Neuron (in vitro differentiated cells): ENCODE data around the gene SFSWAP.
"Not testable (repeated sequence)": the region's sequence is repeated elsewhere in the genome, so short reads cannot be mapped to it uniquely, and the experiment has no call there.

Experiments used
- H2AFZ ChIP-seq: one replicate; pipeline ENCODE4 v1.6.1; 2013; ENCODE audit warnings: low read depth, mild to moderate bottlenecking, inconsistent platforms, low read length, moderate library complexity
- H3K27me3 ChIP-seq: one replicate; pipeline ENCODE4 v1.6.1; 2013; ENCODE audit warnings: low read length; ENCODE audit not compliant: insufficient read depth
- H3K36me3 ChIP-seq: one replicate; pipeline ENCODE4 v1.6.1; 2013; ENCODE audit warnings: low read length; ENCODE audit not compliant: insufficient read depth
- H3K4me1 ChIP-seq: one replicate; pipeline ENCODE4 v1.6.1; 2013; ENCODE audit warnings: low read length; ENCODE audit not compliant: insufficient read depth
- H3K4me3 ChIP-seq: 2 replicates; pipeline ENCODE4 v1.5.1; 2013; ENCODE audit warnings: mild to moderate bottlenecking, low read length, moderate library complexity
- H3K9me3 ChIP-seq: one replicate; pipeline ENCODE4 v1.6.1; 2013; ENCODE audit warnings: low read length

The SFSWAP gene

DNA sequence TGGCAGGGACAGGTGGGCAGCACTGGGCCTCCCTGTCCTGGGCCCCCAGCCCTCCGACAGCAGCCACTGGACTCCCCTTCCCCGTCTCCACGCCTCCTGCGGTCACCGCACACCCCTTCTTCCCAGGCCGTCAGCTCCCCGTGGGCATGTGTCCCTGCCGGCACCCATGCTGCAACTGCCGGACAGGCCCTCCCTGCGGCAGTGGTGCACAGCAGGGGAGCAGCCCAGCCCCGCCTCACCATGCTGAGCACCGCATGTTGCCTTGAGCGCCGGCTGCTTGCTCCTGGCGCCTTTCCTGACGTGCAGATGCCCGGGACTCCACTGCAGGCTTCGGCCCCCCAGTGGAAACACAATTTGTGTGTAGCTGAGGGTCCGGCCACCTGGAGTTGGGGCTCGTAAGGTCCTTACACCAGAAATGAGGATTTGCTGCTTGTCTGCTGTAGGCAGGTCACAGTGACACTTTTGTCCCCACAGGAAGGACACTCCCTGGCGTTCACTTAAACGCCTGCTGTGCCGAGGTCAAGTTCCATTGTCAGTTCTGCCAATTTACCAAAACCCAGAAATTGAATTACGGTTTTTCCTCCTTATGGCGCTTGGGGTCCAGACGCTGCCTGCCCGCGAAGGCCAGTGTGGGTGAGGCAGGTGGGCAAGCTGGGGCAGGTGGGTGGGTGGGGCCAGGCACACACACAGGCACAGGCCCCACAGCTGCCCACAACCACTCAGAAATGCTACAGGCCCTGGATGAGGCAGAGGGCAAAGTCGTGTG lies 89.1 kb downstream of the SFSWAP start:
- peaks cover 51% of the 10 kb centered on the region for H3K36me3 ChIP-seq
- peaks cover under 1% of the 10 kb centered on the region for H3K9me3 ChIP-seq
- no peak overlapping the region for H3K4me3 ChIP-seq
- H3K4me1 ChIP-seq = peaks cover 9% of the 10 kb centered on the region
- H3K27me3 ChIP-seq = no peaks in the 10 kb centered on the region
- no peak overlapping the region for H2AFZ ChIP-seq

DNA sequence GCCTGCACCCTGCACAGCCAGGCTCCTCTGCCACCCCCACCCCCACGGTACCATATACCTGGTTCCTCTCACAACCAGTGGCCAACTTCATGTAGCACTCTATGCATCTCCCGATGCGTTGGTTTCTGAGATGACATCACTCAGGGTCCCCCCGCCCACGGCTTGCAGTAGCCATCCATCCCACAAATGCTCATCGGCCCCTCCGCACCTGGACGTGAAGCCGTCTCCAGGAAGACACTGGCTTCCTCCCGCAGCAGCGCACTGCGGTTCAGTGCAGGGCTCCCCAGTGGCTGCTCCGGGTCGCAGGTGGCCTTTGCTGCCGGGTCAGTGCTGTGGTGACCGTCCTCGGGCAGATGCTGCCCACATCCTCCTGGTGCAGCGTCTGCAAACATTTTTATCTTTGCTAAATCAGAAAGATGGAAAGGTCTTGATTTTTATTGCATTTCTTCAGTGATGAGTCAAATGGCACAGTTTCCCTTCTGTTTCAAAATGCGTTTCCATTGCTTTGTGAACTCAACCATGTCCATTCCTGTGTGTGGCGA lies 89.8 kb downstream of the SFSWAP start:
- H3K4me3 ChIP-seq = no peak overlapping the region
- no peak overlapping the region for H2AFZ ChIP-seq
- peaks cover 4% of the 10 kb centered on the region for H3K9me3 ChIP-seq
- H3K27me3 ChIP-seq = no peaks in the 10 kb centered on the region
- H3K4me1 ChIP-seq = peaks cover 6% of the 10 kb centered on the region
- H3K36me3 ChIP-seq = peaks cover 46% of the 10 kb centered on the region

DNA sequence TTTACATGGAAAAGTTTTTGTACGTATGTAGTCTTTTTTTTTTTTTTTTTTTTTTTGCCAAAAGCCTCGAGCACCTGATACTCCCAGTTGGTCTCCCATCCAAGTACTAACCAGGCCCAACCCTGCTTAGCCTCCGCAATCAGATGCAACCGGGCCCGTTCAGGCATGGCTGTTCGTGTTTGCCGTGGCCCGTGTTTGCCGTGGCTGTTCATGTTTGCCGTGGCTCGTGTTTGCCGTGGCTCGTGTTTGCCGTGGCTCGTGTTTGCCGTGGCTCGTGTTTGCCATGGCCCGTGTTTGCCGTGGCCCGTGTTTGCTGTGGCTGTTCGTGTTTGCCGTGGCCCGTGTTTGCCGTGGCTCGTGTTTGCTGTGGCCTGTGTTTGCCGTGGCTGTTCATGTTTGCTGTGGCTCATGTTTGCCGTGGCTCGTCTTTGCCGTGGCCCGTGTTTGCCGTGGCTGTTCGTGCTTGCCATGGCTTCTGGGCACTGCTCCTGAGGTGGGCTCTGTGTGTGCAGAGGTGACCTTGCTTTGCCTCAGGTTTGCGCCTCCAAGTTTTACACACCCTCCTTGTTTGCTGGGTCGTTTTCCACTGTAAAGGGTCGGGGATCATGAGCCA lies 90.5 kb downstream of the SFSWAP start:
- Histone ChIP-seq H3K9me3 (peaks cover 8% of the 10 kb centered on the region), H2AFZ (no peak overlapping the region), H3K4me3 (no peak overlapping the region), H3K4me1 (peaks cover 6% of the 10 kb centered on the region), H3K36me3 (peaks cover 44% of the 10 kb centered on the region), H3K27me3 (no peaks in the 10 kb centered on the region)

DNA sequence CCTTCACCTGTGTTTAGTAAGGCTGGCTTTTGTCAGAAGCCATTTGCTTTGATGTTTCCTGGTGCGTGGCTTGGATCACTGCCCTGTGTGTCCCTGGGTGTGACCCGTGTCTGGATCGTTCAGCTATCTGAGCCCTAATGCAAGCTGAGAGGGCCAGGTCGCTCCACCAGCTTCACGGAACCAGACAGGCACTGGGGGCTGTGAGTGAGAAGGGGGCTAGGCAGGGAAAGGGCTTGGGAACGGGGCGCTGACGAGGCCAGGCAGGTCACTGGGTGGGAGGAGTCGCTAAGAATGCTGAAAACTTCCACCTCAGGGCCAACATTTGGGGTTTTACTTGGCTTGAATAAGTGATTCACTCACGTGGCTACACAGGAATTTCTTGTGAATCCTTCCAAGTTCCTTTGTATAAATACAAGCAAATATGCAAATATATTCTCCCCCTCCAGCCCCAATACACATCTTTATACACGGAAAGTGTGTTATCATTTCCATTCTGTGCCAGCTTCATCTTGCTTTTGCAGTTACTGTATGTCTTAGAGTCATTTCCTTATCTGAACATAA lies 93.2 kb downstream of the SFSWAP start:
- Histone ChIP-seq H3K27me3 (no peaks in the 10 kb centered on the region), H3K36me3 (peaks cover 25% of the 10 kb centered on the region), H3K4me1 (peaks cover 6% of the 10 kb centered on the region), H3K4me3 (no peak overlapping the region), H2AFZ (no peak overlapping the region), H3K9me3 (peaks cover 8% of the 10 kb centered on the region)

DNA sequence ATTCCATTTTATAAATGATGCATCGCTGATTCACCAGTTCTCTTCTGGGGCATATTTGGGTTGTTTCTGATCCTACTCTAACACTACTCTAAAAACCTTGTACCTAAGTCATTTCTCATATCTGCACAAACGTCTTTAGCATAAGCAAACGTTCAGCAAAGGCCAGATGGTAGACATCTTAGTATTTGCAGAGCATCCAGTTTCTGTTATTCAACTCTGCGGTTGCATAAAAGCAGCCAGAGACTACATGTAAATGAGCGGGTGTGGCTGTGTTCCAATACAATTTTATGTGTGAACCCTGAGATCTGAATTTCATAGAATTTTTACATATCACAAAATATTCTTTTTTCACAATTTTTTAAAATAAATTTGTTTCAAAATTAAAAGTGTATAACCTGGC lies 94.5 kb downstream of the SFSWAP start:
- no peaks in the 10 kb centered on the region for H3K27me3 ChIP-seq
- no peak overlapping the region for H3K4me3 ChIP-seq
- H3K4me1 ChIP-seq = peaks cover 6% of the 10 kb centered on the region
- H3K36me3 ChIP-seq = peaks cover 12% of the 10 kb centered on the region
- H2AFZ ChIP-seq = no peak overlapping the region
- peaks cover 8% of the 10 kb centered on the region for H3K9me3 ChIP-seq

DNA sequence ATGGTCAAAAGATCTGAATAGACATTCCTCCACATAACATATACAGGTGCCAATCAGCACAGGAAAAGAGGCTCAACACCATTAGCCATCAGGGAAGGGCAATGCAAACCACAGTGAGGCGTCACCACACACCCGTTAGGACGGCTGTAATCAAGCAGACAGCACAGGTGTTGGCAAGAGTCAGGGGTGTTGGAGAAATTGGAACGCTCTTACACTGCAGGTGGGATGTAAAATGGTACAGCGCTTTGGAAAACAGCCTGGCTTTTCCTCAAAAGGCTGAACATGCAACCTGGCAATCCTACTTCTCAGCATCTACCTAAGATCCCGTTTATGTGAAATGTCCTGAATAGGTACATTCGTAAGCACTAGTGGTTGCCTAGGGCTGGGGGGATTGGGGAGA lies 95.8 kb downstream of the SFSWAP start:
- H3K4me1 ChIP-seq = peaks cover 6% of the 10 kb centered on the region
- no peak overlapping the region for H2AFZ ChIP-seq
- H3K4me3 ChIP-seq = no peak overlapping the region
- H3K9me3 ChIP-seq = peaks cover 8% of the 10 kb centered on the region
- H3K27me3 ChIP-seq = no peaks in the 10 kb centered on the region
- peaks cover 7% of the 10 kb centered on the region for H3K36me3 ChIP-seq

DNA sequence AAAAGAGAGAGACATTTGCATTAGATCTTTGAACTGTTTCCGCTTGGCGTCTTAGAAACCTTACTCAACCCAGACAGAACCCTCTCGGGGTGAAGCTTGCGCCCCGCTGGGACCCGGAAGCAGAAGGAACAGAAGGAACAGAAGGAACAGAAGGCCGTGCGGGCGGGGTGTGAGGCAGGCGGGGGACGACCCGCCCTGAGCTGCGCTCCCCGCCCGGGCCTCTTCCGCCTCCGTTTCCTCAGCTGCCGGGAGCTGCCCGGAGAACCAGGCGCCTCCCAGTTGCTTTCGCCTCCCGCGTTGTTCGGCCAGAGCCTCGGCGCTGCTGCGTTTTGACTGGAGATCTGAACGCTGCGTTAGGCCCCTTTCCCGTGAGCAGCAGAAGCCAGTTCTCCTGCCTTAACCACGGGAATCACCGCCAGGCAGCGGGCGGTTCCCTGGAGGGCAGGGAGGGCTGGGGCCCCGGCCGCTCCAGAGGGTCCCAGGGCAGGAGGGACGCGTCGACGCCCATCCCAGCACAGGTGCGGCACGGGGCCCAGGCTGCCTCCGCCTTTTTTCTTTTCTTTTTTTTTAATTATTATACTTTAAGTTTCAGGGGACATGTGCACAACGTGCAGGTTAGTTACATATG lies 98.0 kb downstream of the SFSWAP start:
- H3K4me3 ChIP-seq = no peak overlapping the region
- no peaks in the 10 kb centered on the region for H3K36me3 ChIP-seq
- no peak overlapping the region for H2AFZ ChIP-seq
- peaks cover 5% of the 10 kb centered on the region for H3K4me1 ChIP-seq
- H3K27me3 ChIP-seq = no peaks in the 10 kb centered on the region
- peaks cover 10% of the 10 kb centered on the region for H3K9me3 ChIP-seq

DNA sequence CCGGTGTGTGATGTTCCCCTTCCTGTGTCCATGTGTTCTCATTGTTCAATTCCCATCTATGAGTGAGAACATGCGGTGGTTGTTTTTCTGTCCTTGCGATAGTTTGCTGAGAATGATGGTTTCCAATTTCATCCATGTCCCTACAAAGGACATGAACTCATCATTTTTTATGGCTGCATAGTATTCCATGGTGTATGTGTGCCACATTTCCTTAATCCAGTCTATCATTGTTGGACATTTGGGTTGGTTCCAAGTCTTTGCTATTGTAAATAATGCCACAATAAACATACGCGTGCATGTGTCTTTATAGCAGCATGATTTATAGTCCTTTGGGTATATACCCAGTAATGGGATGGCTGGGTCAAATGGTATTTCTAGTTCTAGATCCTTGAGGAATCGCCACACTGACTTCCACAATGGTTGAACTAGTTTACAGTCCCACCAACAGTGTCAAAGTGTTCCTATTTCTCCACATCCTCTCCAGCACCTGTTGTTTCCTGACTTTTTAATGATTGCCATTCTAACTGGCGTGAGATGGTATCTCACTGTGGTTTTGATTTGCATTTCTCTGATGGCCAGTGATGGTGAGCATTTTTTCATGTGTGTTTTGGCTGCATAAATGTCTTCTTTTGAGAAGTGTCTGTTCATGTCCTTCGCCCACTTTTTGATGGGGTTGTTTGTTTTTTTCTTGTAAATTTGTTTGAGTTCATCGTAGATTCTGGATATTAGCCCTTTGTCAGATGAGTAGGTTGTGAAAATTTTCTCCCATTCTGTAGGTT lies 98.8 kb downstream of the SFSWAP start:
- H2AFZ ChIP-seq, H3K4me3 ChIP-seq, H3K4me1 ChIP-seq, H3K27me3 ChIP-seq, H3K36me3 ChIP-seq: not testable (repeated sequence)
- peaks cover 10% of the 10 kb centered on the region for H3K9me3 ChIP-seq

DNA sequence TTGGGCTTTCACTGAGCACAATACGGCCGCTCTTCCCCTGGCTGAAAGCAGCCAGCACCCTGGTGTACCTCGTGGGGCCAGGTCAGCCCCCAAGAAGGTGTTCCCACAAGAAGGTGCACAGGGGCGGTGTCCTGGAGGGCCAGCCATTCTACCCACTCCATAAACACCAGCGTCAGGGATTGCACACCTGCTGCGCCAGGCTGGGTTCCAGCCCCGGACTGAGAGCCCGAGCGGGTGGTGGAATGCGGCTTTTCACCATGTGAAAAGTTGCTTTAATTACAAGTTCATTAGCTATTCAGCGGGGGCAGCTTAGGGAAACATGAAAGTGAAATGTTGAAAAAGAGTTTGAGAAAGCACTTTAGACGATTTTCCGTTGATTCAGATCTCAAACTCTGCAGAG lies 99.8 kb downstream of the SFSWAP start:
- H3K36me3 ChIP-seq = no peaks in the 10 kb centered on the region
- no peak overlapping the region for H3K4me3 ChIP-seq
- no peaks in the 10 kb centered on the region for H3K4me1 ChIP-seq
- no peaks in the 10 kb centered on the region for H3K27me3 ChIP-seq
- peaks cover 6% of the 10 kb centered on the region for H3K9me3 ChIP-seq
- H2AFZ ChIP-seq = no peak overlapping the region

DNA sequence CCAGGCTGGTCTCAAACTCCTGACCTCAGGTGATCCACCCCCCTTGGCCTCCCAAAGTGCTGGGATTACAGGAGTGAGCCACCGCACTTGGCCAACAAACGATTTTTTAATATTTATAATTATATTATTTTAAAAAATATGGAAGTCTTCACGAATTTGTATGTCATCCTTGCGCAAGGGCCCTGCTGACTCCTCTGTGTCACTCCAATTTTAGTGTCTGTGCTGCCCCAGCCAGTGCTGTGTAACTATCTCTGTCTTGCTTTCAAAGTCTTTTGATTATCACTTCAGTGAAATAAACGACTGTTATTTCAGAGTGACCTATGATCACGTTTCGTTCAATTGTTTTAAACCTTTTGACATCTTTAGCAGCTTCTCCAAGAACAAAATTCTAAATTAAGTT lies 104.2 kb downstream of the SFSWAP start:
- Histone ChIP-seq H3K4me3 (no peak overlapping the region), H3K9me3 (peaks cover 4% of the 10 kb centered on the region), H2AFZ (no peak overlapping the region), H3K36me3 (no peaks in the 10 kb centered on the region), H3K27me3 (no peaks in the 10 kb centered on the region), H3K4me1 (no peaks in the 10 kb centered on the region)

DNA sequence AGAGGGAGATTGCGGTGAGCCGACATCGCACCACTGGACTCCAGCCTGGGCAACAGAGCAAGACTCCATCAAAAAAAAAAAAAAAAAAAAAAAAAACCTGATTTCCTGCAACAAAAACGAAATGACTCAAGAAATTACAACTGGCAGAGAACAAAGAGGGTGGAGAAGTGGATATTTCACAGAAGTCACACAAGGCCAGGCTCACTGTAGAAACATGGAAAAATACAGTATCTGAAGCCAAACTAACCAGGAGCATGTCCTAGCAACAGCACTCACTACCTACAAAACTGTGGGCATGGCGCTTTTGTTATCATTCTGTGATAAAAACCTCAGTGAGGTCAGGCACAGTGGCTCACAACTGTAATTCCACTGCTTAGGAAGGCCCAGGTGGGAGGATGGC lies 105.6 kb downstream of the SFSWAP start:
- Histone ChIP-seq H3K9me3 (peaks cover 4% of the 10 kb centered on the region), H3K27me3 (no peaks in the 10 kb centered on the region), H3K36me3 (no peaks in the 10 kb centered on the region)

DNA sequence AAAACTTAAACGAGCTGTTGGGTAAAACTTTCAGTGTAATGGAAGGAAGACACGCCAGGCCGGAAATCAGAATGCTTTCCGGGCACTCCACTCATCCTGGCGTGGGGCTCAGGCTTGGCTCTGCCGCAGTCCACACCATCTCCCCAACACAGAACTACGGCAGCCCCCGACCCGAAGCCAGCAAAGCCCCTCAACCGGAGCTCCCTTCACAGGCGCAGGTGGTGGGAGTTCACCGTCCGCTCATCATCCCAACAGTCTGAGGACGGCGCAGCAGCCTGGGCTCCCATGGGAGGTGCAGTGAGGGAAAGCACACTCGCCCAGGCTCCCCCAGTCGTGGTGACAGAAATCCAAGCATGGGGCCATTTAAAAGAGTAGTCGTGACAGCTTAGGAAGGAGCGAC lies 106.4 kb downstream of the SFSWAP start:
- Histone ChIP-seq H2AFZ (no peak overlapping the region), H3K36me3 (no peaks in the 10 kb centered on the region), H3K4me3 (no peak overlapping the region), H3K4me1 (no peaks in the 10 kb centered on the region), H3K27me3 (no peaks in the 10 kb centered on the region), H3K9me3 (peaks cover 4% of the 10 kb centered on the region)

More for the DNA sequence above, 105.6 kb downstream of the SFSWAP start:
- H2AFZ ChIP-seq = no peak overlapping the region
- H3K4me1 ChIP-seq = no peaks in the 10 kb centered on the region
- no peak overlapping the region for H3K4me3 ChIP-seq
